ENCODE measurements around the gene CNFN. TPM values are rescaled to one million over a fixed set of nuclear protein-coding genes. Genes with fewer than 3 reads are reported as not detected.

CNFN gene
- total and polyA plus RNA-seq, 10 of the 15 experiments (the other 5 are each of a cell fraction or from before 2014, with no cell fraction given): 0.60 TPM; not detected in 9

DNA sequence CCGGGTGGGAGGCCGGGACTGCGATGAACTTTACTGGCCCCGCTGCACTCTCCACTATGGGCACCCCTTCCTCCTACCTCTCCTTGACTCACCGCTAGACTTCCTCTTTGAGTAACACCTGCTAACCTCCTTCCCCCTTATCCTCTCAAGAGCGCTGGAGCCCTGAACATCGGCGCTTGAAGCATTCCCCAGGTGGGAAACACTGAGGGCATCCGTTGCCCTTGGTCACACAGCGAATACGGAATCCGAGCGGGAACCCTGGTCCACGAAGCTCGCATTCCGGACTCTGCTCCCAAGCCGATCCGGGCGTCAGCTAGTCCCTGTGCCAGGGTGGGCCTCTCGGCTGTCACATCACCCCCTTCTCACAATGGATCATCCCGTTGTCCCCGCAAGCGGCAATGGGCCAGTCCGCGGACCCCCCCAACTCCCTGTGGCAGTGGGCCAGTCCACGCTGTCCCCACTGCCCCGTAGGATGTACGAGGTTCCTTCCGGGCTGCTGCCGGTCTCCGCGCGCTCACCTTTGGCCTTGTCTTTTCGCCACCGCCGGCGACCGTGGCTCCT is 32.9 kb upstream of the CNFN start (continued):
- TF ChIP-seq, protein P1, sequence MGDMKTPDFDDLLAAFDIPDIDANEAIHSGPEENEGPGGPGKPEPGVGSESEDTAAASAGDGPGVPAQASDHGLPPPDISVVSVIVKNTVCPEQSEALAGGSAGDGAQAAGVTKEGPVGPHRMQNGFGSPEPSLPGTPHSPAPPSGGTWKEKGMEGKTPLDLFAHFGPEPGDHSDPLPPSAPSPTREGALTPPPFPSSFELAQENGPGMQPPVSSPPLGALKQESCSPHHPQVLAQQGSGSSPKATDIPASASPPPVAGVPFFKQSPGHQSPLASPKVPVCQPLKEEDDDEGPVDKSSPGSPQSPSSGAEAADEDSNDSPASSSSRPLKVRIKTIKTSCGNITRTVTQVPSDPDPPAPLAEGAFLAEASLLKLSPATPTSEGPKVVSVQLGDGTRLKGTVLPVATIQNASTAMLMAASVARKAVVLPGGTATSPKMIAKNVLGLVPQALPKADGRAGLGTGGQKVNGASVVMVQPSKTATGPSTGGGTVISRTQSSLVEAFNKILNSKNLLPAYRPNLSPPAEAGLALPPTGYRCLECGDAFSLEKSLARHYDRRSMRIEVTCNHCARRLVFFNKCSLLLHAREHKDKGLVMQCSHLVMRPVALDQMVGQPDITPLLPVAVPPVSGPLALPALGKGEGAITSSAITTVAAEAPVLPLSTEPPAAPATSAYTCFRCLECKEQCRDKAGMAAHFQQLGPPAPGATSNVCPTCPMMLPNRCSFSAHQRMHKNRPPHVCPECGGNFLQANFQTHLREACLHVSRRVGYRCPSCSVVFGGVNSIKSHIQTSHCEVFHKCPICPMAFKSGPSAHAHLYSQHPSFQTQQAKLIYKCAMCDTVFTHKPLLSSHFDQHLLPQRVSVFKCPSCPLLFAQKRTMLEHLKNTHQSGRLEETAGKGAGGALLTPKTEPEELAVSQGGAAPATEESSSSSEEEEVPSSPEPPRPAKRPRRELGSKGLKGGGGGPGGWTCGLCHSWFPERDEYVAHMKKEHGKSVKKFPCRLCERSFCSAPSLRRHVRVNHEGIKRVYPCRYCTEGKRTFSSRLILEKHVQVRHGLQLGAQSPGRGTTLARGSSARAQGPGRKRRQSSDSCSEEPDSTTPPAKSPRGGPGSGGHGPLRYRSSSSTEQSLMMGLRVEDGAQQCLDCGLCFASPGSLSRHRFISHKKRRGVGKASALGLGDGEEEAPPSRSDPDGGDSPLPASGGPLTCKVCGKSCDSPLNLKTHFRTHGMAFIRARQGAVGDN (IDR thresholded peaks at IDR 0.05): no peak
- TF ChIP-seq ATF7 (IDR thresholded peaks at IDR 0.05; ENCODE audit: low read depth) (peak; percentile 96), RBBP5 (conservative IDR thresholded peaks at IDR 0.05) (no peak), IKZF2 (IDR thresholded peaks at IDR 0.05) (peak; percentile 41 to 49; a peak in 3 of 4 replicates), BCL11A (IDR thresholded peaks at IDR 0.05; ENCODE audit: low read depth, low read length) (0 out of 2 replicates have a peak, but pooled peaks have one; percentile 6), RAD51 (IDR thresholded peaks at IDR 0.05) (no peak), IKZF1 (conservative IDR thresholded peaks at IDR 0.05) (peak; percentile 53), NFXL1 (IDR thresholded peaks at IDR 0.05; ENCODE audit: borderline replicate concordance) (no peak), GATAD2B (conservative IDR thresholded peaks at IDR 0.05; ENCODE audit: low read depth) (no peak; the same call in none of the 2 replicates), ZZZ3 (IDR thresholded peaks at IDR 0.05; ENCODE audit: control insufficient read depth, insufficient read length, low read depth) (no peak)
- TF ChIP-seq, protein P2, sequence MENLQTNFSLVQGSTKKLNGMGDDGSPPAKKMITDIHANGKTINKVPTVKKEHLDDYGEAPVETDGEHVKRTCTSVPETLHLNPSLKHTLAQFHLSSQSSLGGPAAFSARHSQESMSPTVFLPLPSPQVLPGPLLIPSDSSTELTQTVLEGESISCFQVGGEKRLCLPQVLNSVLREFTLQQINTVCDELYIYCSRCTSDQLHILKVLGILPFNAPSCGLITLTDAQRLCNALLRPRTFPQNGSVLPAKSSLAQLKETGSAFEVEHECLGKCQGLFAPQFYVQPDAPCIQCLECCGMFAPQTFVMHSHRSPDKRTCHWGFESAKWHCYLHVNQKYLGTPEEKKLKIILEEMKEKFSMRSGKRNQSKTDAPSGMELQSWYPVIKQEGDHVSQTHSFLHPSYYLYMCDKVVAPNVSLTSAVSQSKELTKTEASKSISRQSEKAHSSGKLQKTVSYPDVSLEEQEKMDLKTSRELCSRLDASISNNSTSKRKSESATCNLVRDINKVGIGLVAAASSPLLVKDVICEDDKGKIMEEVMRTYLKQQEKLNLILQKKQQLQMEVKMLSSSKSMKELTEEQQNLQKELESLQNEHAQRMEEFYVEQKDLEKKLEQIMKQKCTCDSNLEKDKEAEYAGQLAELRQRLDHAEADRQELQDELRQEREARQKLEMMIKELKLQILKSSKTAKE (IDR thresholded peaks at IDR 0.05; ENCODE audit: low read depth, poor library complexity, severe bottlenecking): peak; percentile 54
- TF ChIP-seq, protein P3, sequence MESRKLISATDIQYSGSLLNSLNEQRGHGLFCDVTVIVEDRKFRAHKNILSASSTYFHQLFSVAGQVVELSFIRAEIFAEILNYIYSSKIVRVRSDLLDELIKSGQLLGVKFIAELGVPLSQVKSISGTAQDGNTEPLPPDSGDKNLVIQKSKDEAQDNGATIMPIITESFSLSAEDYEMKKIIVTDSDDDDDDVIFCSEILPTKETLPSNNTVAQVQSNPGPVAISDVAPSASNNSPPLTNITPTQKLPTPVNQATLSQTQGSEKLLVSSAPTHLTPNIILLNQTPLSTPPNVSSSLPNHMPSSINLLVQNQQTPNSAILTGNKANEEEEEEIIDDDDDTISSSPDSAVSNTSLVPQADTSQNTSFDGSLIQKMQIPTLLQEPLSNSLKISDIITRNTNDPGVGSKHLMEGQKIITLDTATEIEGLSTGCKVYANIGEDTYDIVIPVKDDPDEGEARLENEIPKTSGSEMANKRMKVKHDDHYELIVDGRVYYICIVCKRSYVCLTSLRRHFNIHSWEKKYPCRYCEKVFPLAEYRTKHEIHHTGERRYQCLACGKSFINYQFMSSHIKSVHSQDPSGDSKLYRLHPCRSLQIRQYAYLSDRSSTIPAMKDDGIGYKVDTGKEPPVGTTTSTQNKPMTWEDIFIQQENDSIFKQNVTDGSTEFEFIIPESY (IDR thresholded peaks at IDR 0.05): no peak
- TF ChIP-seq, protein P4, sequence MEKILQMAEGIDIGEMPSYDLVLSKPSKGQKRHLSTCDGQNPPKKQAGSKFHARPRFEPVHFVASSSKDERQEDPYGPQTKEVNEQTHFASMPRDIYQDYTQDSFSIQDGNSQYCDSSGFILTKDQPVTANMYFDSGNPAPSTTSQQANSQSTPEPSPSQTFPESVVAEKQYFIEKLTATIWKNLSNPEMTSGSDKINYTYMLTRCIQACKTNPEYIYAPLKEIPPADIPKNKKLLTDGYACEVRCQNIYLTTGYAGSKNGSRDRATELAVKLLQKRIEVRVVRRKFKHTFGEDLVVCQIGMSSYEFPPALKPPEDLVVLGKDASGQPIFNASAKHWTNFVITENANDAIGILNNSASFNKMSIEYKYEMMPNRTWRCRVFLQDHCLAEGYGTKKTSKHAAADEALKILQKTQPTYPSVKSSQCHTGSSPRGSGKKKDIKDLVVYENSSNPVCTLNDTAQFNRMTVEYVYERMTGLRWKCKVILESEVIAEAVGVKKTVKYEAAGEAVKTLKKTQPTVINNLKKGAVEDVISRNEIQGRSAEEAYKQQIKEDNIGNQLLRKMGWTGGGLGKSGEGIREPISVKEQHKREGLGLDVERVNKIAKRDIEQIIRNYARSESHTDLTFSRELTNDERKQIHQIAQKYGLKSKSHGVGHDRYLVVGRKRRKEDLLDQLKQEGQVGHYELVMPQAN (conservative IDR thresholded peaks at IDR 0.05): peak; percentile 42
- TF ChIP-seq, protein P5, sequence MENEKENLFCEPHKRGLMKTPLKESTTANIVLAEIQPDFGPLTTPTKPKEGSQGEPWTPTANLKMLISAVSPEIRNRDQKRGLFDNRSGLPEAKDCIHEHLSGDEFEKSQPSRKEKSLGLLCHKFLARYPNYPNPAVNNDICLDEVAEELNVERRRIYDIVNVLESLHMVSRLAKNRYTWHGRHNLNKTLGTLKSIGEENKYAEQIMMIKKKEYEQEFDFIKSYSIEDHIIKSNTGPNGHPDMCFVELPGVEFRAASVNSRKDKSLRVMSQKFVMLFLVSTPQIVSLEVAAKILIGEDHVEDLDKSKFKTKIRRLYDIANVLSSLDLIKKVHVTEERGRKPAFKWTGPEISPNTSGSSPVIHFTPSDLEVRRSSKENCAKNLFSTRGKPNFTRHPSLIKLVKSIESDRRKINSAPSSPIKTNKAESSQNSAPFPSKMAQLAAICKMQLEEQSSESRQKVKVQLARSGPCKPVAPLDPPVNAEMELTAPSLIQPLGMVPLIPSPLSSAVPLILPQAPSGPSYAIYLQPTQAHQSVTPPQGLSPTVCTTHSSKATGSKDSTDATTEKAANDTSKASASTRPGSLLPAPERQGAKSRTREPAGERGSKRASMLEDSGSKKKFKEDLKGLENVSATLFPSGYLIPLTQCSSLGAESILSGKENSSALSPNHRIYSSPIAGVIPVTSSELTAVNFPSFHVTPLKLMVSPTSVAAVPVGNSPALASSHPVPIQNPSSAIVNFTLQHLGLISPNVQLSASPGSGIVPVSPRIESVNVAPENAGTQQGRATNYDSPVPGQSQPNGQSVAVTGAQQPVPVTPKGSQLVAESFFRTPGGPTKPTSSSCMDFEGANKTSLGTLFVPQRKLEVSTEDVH (IDR thresholded peaks at IDR 0.05; ENCODE audit: low read depth, partially characterized antibody): no peak
- TF ChIP-seq, protein P6, sequence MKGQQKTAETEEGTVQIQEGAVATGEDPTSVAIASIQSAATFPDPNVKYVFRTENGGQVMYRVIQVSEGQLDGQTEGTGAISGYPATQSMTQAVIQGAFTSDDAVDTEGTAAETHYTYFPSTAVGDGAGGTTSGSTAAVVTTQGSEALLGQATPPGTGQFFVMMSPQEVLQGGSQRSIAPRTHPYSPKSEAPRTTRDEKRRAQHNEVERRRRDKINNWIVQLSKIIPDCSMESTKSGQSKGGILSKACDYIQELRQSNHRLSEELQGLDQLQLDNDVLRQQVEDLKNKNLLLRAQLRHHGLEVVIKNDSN (IDR thresholded peaks at IDR 0.05; ENCODE audit: borderline replicate concordance, extremely low read length, insufficient read depth, low read depth, low read length): no peak

Data from GM12878 (cell line).